AG09309 (cell line): ENCODE measurements around the gene PCCA.

Source experiments
- DNase-seq: peaks from one replicate; pipeline ENCODE4 v3.0.0-alpha.2; 2010; ENCODE audit warnings: low read depth
- H3K4me3 ChIP-seq: 2 replicates; pipeline ENCODE4 v1.5.1; 2011; ENCODE audit warnings: mild to moderate bottlenecking, low read depth, low read length, moderate library complexity; ENCODE audit not compliant: control insufficient read depth
- TF ChIP-seq, protein P1 (sequence below): IDR thresholded peaks from 2 replicates; pipeline ENCODE4 v1.5.1; 2011; ENCODE audit warnings: mild to moderate bottlenecking, low read depth, low read length, inconsistent platforms; ENCODE audit not compliant: insufficient read depth, control insufficient read depth; ENCODE audit errors: missing control alignments

PCCA gene

GRCh38 chr13:100473087-100473486, 384.2 kb downstream of the PCCA start:
- no peak overlapping the region for H3K4me3 ChIP-seq

DNA sequence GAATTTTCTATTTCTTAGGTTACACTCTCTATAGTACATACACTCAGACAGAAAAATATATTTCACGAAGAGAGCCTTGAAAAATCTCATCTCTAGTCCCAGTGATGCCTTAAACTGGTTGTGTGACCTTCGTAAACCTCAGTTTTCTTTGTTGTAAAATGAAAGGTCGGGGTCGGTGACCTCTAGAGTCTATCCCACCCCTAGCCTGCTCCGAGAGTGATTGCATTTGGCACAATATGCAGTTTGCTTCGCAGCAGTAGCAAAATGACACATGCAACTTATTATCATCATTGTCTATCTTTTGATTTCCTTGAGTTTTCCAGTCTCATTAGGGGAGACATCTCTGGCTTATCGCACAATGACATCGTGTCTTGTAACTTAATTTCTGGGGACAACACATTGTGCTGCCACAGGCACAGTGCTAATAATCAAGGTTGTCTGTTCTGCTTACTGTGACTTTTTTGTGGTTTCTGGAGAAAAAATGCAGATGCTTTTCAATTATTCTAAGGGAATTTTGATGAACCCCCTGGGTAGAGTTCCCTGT, 384.7 kb downstream of the PCCA start:
- H3K4me3 ChIP-seq: no peak overlapping the region
- TF ChIP-seq, protein P1, sequence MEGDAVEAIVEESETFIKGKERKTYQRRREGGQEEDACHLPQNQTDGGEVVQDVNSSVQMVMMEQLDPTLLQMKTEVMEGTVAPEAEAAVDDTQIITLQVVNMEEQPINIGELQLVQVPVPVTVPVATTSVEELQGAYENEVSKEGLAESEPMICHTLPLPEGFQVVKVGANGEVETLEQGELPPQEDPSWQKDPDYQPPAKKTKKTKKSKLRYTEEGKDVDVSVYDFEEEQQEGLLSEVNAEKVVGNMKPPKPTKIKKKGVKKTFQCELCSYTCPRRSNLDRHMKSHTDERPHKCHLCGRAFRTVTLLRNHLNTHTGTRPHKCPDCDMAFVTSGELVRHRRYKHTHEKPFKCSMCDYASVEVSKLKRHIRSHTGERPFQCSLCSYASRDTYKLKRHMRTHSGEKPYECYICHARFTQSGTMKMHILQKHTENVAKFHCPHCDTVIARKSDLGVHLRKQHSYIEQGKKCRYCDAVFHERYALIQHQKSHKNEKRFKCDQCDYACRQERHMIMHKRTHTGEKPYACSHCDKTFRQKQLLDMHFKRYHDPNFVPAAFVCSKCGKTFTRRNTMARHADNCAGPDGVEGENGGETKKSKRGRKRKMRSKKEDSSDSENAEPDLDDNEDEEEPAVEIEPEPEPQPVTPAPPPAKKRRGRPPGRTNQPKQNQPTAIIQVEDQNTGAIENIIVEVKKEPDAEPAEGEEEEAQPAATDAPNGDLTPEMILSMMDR: no peak
- no peak for DNase-seq

More at GRCh38 chr13:100473087-100473486, 384.2 kb downstream of the PCCA start:
- DNase-seq: no peak
- TF ChIP-seq, protein P1: no peak

DNA sequence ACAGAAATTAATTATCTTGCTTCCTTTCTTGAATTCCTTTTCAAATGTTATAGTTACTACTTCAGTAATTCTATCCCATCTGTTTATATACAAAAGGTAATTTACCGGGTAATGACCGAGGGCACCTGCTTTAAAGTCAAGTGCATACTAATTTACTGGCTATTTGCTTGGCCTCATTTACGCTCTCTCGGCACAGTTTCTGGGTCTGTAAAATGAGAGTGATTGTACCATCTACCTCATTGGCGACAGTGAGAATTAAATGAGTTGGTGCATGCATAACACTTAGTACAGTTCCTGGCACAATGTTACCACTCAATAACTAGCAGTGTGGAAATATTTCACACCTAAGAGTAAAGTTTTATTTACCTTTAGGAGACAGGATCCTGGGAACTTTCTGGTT, 388.1 kb downstream of the PCCA start:
- TF ChIP-seq, protein P1: no peak
- H3K4me3 ChIP-seq: no peak overlapping the region
- no peak for DNase-seq

DNA sequence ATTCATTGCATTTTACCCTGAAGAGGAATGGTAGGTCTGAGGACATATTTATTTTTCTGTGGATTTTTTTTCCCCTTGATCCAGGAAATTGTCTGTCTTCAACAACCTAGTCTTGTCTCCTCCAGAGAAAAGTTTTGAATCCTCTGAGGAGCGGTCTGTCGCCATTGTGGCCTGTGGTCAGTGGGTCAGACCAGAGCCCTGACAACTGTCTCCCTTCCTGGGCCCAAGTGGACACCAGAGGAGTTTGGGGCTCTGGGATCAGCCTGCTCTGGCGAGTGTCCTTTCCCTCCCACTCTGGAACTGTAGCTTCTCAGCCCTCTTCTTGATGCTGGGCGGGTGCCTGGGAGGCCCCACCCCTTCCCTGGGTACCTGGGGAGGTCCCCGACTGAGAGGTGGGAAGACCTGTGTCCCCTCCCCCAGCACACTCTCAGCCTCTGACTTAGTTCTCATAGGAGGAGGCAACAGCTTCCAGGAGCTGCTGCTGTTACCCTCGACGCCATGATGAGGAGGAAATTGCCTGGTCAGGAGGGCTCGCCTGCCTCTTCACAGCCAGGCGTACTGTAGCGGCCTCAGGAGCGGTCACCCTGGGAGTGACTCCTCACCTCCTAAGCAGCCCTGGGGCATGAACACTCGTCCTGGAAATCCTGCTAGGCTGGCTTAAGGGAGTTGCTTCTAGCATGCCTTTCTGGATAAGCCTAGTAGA, 389.4 kb downstream of the PCCA start:
- H3K4me3 ChIP-seq: no peak overlapping the region
- TF ChIP-seq, protein P1: no peak
- DNase-seq: no peak

GRCh38 chr13:100480676-100481075, 391.8 kb downstream of the PCCA start:
- H3K4me3 ChIP-seq: no peak overlapping the region
- TF ChIP-seq, protein P1: no peak
- no peak for DNase-seq

DNA sequence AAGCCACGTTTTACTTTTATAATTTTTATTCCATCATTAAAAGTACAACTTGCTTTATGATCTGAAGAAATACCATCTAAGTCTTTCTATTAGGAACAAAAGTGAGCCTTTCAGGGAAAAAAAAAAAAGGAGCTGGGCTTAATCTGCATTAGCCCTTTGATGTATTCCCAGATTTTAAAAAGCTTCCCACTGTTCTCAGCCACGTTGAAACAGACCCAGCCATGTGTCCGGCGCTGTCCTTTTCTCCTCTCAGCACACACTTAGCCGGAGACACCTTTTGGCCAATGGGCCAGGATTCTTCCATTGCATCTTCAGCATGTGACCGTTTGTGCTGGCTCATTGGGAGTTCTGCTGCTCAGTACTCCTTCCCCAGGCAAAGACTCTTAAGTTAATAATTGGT, 394.2 kb downstream of the PCCA start:
- no peak for DNase-seq
- TF ChIP-seq, protein P1: no peak
- H3K4me3 ChIP-seq: no peak overlapping the region
